SK-N-SH (cell line): ENCODE measurements around the gene NUDCD3. TPM values are rescaled to one million over a fixed set of nuclear protein-coding genes. Genes with fewer than 3 reads are reported as not detected.
A peak's percentile ranks its signal among the peaks of the same experiment; 100 is the strongest.

Experiments
- CTCF ChIA-PET: fragments of 300-600, 350-600 bp; formaldehyde crosslinking; extraction: SDS; loops from one replicate; lab custom pipeline; 2021; lab: Yijun Ruan, JAX
- POLR2A ChIA-PET: fragments of 350-600 bp; sonication (Branson Sonifier 250); formaldehyde crosslinking; extraction: SDS; loops from one replicate; lab custom pipeline; 2020; ENCODE audit warnings: antibody characterized with exemption, inconsistent platforms; lab: Yijun Ruan, JAX
- DNase-seq: peaks from one replicate; pipeline ENCODE4 v3.0.0; 2012
- H2AFZ ChIP-seq: fragments of 200-600 bp; sonication (generic); 2 replicates; pipeline ENCODE4 v1.8.1; 2016; ENCODE audit warnings: antibody characterized with exemption, mild to moderate bottlenecking, low read depth
- H3F3A ChIP-seq: fragments of 200-600 bp; sonication (generic); replicated peaks from 2 replicates; pipeline ENCODE3; 2016; ENCODE audit warnings: antibody characterized with exemption, mild to moderate bottlenecking; ENCODE audit not compliant: insufficient read depth
- H3K27ac ChIP-seq, 2 experiments: fragments of 200-500 bp in 1 of 2; fragments of 200-600 bp in 1 of 2; sonication (Bioruptor generic) in 1 of 2; sonication (generic), shearing (Covaris generic) in 1 of 2; 2 replicates each; pipeline versions ENCODE4 v1.5.1 to v1.6.1; 2014 to 2016; ENCODE audit warnings: low read depth in 2 of 2, inconsistent platforms in 1 of 2, low read length in 1 of 2, mild to moderate bottlenecking in 1 of 2, mixed read lengths in 1 of 2
- H3K27me3 ChIP-seq: fragments of 200-600 bp; sonication (generic), shearing (Covaris generic); 2 replicates; pipeline ENCODE4 v1.6.1; 2016; ENCODE audit warnings: mixed run types; ENCODE audit not compliant: insufficient read depth
- H3K36me3 ChIP-seq, 2 experiments: fragments of 200-500 bp in 1 of 2; fragments of 200-600 bp in 1 of 2; sonication (Bioruptor generic) in 1 of 2; sonication (generic) in 1 of 2; replicated peaks in 1 of 2; 2 replicates each; pipeline versions ENCODE3 to v1.5.1; 2014 to 2016; ENCODE audit warnings: low read length in 1 of 2, mild to moderate bottlenecking in 1 of 2; ENCODE audit not compliant: insufficient read depth in 2 of 2, control insufficient read depth in 1 of 2
- H3K4me1 ChIP-seq, 2 experiments: fragments of 200-500 bp in 1 of 2; fragments of 200-600 bp in 1 of 2; sonication (Bioruptor generic) in 1 of 2; sonication (generic), shearing (Covaris generic) in 1 of 2; 2 replicates each; pipeline versions ENCODE4 v1.5.1 to v1.6.1; 2014 to 2016; ENCODE audit warnings: low read depth in 1 of 2, low read length in 1 of 2, mixed run types in 1 of 2; ENCODE audit not compliant: insufficient read depth in 2 of 2, control insufficient read depth in 1 of 2
- H3K4me2 ChIP-seq: fragments of 200-600 bp; sonication (generic), shearing (Covaris generic); 2 replicates; pipeline ENCODE4 v1.6.1; 2017; ENCODE audit warnings: mixed run types
- H3K4me3 ChIP-seq, 2 experiments: fragments of 200-500 bp in 1 of 2; fragments of 200-600 bp in 1 of 2; sonication (Bioruptor generic) in 1 of 2; sonication (generic), shearing (Covaris generic) in 1 of 2; 2 replicates each; pipeline versions ENCODE4 v1.5.1 to v1.8.1; 2014 to 2016; ENCODE audit warnings: low read depth in 2 of 2, inconsistent platforms in 1 of 2, low read length in 1 of 2, mild to moderate bottlenecking in 1 of 2, mixed read lengths in 1 of 2, moderate library complexity in 1 of 2
- H3K79me2 ChIP-seq: fragments of 200-600 bp; sonication (generic); 2 replicates; pipeline ENCODE4 v1.8.1; 2017; ENCODE audit warnings: mild to moderate bottlenecking; ENCODE audit not compliant: insufficient read depth
- H3K9ac ChIP-seq: fragments of 200-600 bp; sonication (generic); 2 replicates; pipeline ENCODE4 v1.6.1; 2017; ENCODE audit warnings: mixed run types
- H3K9me2 ChIP-seq: fragments of 200-600 bp; sonication (generic); 2 replicates; pipeline ENCODE4 v1.6.1; 2017; ENCODE audit warnings: mixed run types
- H3K9me3 ChIP-seq: fragments of 200-600 bp; sonication (generic); 2 replicates; pipeline ENCODE4 v1.6.1; 2017; ENCODE audit warnings: mixed run types, mild to moderate bottlenecking, moderate library complexity
- H4K20me1 ChIP-seq: fragments of 200-600 bp; sonication (generic); 2 replicates; pipeline ENCODE4 v1.6.1; 2017; ENCODE audit warnings: mild to moderate bottlenecking, mixed run types; ENCODE audit not compliant: insufficient read depth
- EP300 ChIP-seq, 2 experiments: IDR thresholded peaks; 2 replicates each; pipeline versions ENCODE4 v1.4.0 to v1.6.1; 2012; ENCODE audit warnings: borderline replicate concordance in 1 of 2, low read depth in 1 of 2, low read length in 1 of 2
- EZH2phosphoT487 ChIP-seq: fragments of 200-600 bp; sonication (generic); IDR thresholded peaks from 2 replicates; pipeline ENCODE4 v1.6.1; 2017; ENCODE audit warnings: low read depth, mixed run types, mild to moderate bottlenecking, antibody characterized with exemption, moderate library complexity, borderline replicate concordance
- FOSL2 ChIP-seq: IDR thresholded peaks from 2 replicates; pipeline ENCODE4 v1.4.0; 2012; ENCODE audit warnings: low read depth, mild to moderate bottlenecking, moderate library complexity, borderline replicate concordance
- FOXJ3 ChIP-seq: sonication (generic); formaldehyde crosslinking; IDR thresholded peaks from 2 replicates; pipeline ENCODE4 v1.5.1; 2020; ENCODE audit warnings: mild to moderate bottlenecking, missing genetic modification reagents
- GABPA ChIP-seq: IDR thresholded peaks from 2 replicates; pipeline ENCODE4 v1.4.0; 2012; ENCODE audit warnings: low read depth, mild to moderate bottlenecking
- JUND ChIP-seq: IDR thresholded peaks from 2 replicates; pipeline ENCODE4 v1.4.0; 2012
- MXI1 ChIP-seq: IDR thresholded peaks from 2 replicates; pipeline ENCODE4 v1.6.1; 2012; ENCODE audit warnings: mild to moderate bottlenecking, low read depth, low read length, improper control_type of control experiment
- PBX3 ChIP-seq: IDR thresholded peaks from 2 replicates; pipeline ENCODE4; 2012
- POLR2AphosphoS5 ChIP-seq: IDR thresholded peaks from 2 replicates; pipeline ENCODE4 v1.6.1; 2012; ENCODE audit warnings: low read depth, low read length
- RAD21 ChIP-seq: IDR thresholded peaks from 2 replicates; pipeline ENCODE4 v1.6.1; 2012; ENCODE audit warnings: mild to moderate bottlenecking, low read length
- RCOR1 ChIP-seq: fragments of 150-350 bp; IDR thresholded peaks from 2 replicates; pipeline ENCODE4 v1.6.1; 2017; ENCODE audit warnings: antibody characterized with exemption, low read length
- REST ChIP-seq: IDR thresholded peaks from 2 replicates; pipeline ENCODE4 v1.6.1; 2012; ENCODE audit warnings: mild to moderate bottlenecking, low read depth, low read length, moderate library complexity
- RFX5 ChIP-seq: IDR thresholded peaks from 2 replicates; pipeline ENCODE4 v1.6.1; 2012; ENCODE audit warnings: mild to moderate bottlenecking, improper control_type of control experiment, low read length
- SMC3 ChIP-seq: IDR thresholded peaks from 2 replicates; pipeline ENCODE4 v1.6.1; 2012; ENCODE audit warnings: low read depth, low read length, improper control_type of control experiment
- TCF12 ChIP-seq: IDR thresholded peaks from 2 replicates; pipeline ENCODE4 v1.4.0; 2012
- TEAD4 ChIP-seq: IDR thresholded peaks from 2 replicates; pipeline ENCODE4 v1.4.0; 2012; ENCODE audit warnings: mild to moderate bottlenecking, borderline replicate concordance; ENCODE audit not compliant: insufficient read depth
- WGBS: methylation state at CpG from one replicate; pipeline ENCODE4 v1.1.6; 2017; ENCODE audit warnings: low lambda C conversion rate; 5-methylcytosine and 5-hydroxymethylcytosine counted together
- polyA plus RNA-seq, 3 experiments: library from polyadenylated mRNA; depleted of rRNA; stranded (reverse); fragments of >200 nt; gene quantifications; 2 replicates each; pipeline ENCODE4 v1.2.3, GENCODE V29; 2012
- TF ChIP-seq, protein P1 (sequence below): IDR thresholded peaks from 2 replicates; pipeline ENCODE4 v1.4.0; 2012; ENCODE audit warnings: low read depth

NUDCD3 gene
- polyA plus RNA-seq, 1 of the 3 experiments (the other 2 are of a cell fraction) = 66.0 TPM

DNA sequence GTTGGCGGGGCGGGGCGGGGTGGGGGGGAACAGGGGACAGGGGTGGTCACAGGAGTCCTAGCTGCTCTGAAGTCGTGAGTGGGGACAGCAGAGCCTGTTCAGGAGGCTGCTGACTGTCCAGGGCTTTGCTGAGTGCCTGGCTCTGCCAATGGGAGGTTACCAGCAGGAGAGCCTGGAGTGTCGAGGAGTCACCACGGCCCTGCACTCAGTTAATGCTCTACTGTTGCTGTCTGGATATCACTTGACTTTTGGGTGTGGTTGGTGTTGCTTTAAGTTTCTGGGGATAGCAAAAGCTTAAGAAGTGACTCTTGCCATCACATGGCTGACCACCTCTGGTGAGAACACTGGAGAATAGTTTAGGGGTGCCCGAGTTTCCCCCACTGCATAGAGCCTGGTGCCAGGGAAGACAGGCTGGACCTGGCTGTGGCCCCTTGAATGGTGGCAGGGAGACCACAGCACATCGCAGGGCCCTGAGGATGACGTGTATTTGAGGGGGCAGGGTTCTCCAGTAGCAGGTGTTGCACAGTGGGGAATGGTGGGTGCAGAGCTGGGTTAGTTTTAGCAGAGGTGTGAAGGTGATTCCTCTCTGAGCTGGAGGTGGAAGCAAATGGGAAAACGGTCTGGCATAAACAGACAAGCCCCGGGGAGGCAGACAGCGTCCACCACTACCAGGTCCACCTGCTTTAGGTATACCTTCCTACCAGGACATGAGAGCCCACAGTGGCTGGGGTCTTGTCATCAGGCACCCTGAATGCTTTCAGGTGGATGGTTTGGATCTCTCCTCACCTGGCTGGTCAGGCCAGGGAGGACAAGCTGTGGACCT, 110.9 kb downstream of the NUDCD3 start (continued):
- TF ChIP-seq REST (no peak), RFX5 (no peak), EP300 (IDR thresholded peaks at IDR 0.05; ENCODE audit: borderline replicate concordance in 1 of 2, low read depth in 1 of 2, low read length in 1 of 2) (no peak), GABPA (no peak), MXI1 (no peak), PBX3 (no peak), SMC3 (no peak), JUND (no peak), RCOR1 (no peak), RAD21 (no peak)
- TF ChIP-seq, protein P1, sequence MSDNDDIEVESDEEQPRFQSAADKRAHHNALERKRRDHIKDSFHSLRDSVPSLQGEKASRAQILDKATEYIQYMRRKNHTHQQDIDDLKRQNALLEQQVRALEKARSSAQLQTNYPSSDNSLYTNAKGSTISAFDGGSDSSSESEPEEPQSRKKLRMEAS = no peak

DNA sequence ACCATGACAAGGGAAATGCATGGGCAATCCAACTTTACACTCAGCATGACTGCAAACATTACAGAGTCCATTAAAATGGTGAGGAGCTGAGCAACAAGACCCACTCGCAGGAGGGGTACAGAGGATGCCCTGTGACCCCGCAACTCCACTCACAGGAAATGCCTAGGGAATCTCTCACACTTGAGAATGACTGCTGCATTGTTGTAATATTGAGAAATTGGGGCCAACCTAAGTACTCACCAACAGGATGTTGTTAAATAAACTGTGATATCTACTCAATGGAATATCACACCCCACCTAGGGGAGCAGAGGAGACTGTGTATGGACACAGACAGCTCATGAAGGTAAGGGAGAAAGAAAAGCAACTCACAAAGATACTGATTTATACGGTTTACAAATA, 111.7 kb downstream of the NUDCD3 start:
- Histone ChIP-seq H3F3A (peaks cover 9% of the 10 kb centered on the region), H3K9me3 (no peaks in the 10 kb centered on the region), H3K4me3 (no peak overlapping the region), H4K20me1 (0 out of 2 replicates have a peak, but pooled peaks cover 8% of the 10 kb centered on the region), H3K9ac (no peak overlapping the region), H3K27me3 (no peaks in the 10 kb centered on the region), H3K4me1 (peaks cover 0 to 16% of the 10 kb centered on the region in 2 experiments; a peak in 2 of 4 replicates), H2AFZ (no peak overlapping the region), H3K9me2 (no peaks in the 10 kb centered on the region), H3K27ac (peak overlapping the region in 1 of 2 experiments; percentile 52; a peak in 2 of 4 replicates), H3K36me3 (peaks cover 0 to 17% of the 10 kb centered on the region in 2 experiments), H3K4me2 (peak overlapping the region; percentile 36), H3K79me2 (no peaks in the 10 kb centered on the region)
- TF ChIP-seq TCF12 (peak; percentile 41; the same call in 1 of the 2 replicates), EP300 (IDR thresholded peaks at IDR 0.05; ENCODE audit: borderline replicate concordance in 1 of 2, low read depth in 1 of 2, low read length in 1 of 2) (peak in 1 of 2 experiments; percentile 27; a peak in 1 of 4 replicates), MXI1 (no peak), TEAD4 (0 out of 2 replicates have a peak, but pooled peaks have one; percentile 32), JUND (peak; percentile 33; the same call in 1 of the 2 replicates), POLR2AphosphoS5 (no peak), FOXJ3 (CRISPR knock-in tag) (no peak), FOSL2 (peak; percentile 55; the same call in 1 of the 2 replicates), EZH2phosphoT487 (no peak)
- CTCF ChIA-PET = no interaction called here
- DNase-seq = no peak
- POLR2A ChIA-PET = no interaction called here
- WGBS = 53% methylated on average over 3 of the region's 3 CpGs
